SK-N-SH (cell line): ENCODE data around the gene SETBP1. TPM values are rescaled to one million over a fixed set of nuclear protein-coding genes. Genes with fewer than 3 reads are reported as not detected.

ENCODE experiments used
- CTCF ChIA-PET: fragments of 300-600, 350-600 bp; formaldehyde crosslinking; extraction: SDS; loops from one replicate; lab custom pipeline; 2021; lab: Yijun Ruan, JAX
- POLR2A ChIA-PET: fragments of 350-600 bp; sonication (Branson Sonifier 250); formaldehyde crosslinking; extraction: SDS; loops from one replicate; lab custom pipeline; 2020; ENCODE audit warnings: antibody characterized with exemption, inconsistent platforms; lab: Yijun Ruan, JAX
- DNase-seq: peaks from one replicate; pipeline ENCODE4 v3.0.0; 2012
- H2AFZ ChIP-seq: fragments of 200-600 bp; sonication (generic); 2 replicates; pipeline ENCODE4 v1.8.1; 2016; ENCODE audit warnings: antibody characterized with exemption, mild to moderate bottlenecking, low read depth
- H3F3A ChIP-seq: fragments of 200-600 bp; sonication (generic); replicated peaks from 2 replicates; pipeline ENCODE3; 2016; ENCODE audit warnings: antibody characterized with exemption, mild to moderate bottlenecking; ENCODE audit not compliant: insufficient read depth
- H3K27ac ChIP-seq, 2 experiments: fragments of 200-500 bp in 1 of 2; fragments of 200-600 bp in 1 of 2; sonication (Bioruptor generic) in 1 of 2; sonication (generic), shearing (Covaris generic) in 1 of 2; 2 replicates each; pipeline versions ENCODE4 v1.5.1 to v1.6.1; 2014 to 2016; ENCODE audit warnings: low read depth in 2 of 2, inconsistent platforms in 1 of 2, low read length in 1 of 2, mild to moderate bottlenecking in 1 of 2, mixed read lengths in 1 of 2
- H3K27me3 ChIP-seq: fragments of 200-600 bp; sonication (generic), shearing (Covaris generic); 2 replicates; pipeline ENCODE4 v1.6.1; 2016; ENCODE audit warnings: mixed run types; ENCODE audit not compliant: insufficient read depth
- H3K36me3 ChIP-seq, 2 experiments: fragments of 200-500 bp in 1 of 2; fragments of 200-600 bp in 1 of 2; sonication (Bioruptor generic) in 1 of 2; sonication (generic) in 1 of 2; replicated peaks in 1 of 2; 2 replicates each; pipeline versions ENCODE3 to v1.5.1; 2014 to 2016; ENCODE audit warnings: low read length in 1 of 2, mild to moderate bottlenecking in 1 of 2; ENCODE audit not compliant: insufficient read depth in 2 of 2, control insufficient read depth in 1 of 2
- H3K4me1 ChIP-seq, 2 experiments: fragments of 200-500 bp in 1 of 2; fragments of 200-600 bp in 1 of 2; sonication (Bioruptor generic) in 1 of 2; sonication (generic), shearing (Covaris generic) in 1 of 2; 2 replicates each; pipeline versions ENCODE4 v1.5.1 to v1.6.1; 2014 to 2016; ENCODE audit warnings: low read depth in 1 of 2, low read length in 1 of 2, mixed run types in 1 of 2; ENCODE audit not compliant: insufficient read depth in 2 of 2, control insufficient read depth in 1 of 2
- H3K4me2 ChIP-seq: fragments of 200-600 bp; sonication (generic), shearing (Covaris generic); 2 replicates; pipeline ENCODE4 v1.6.1; 2017; ENCODE audit warnings: mixed run types
- H3K4me3 ChIP-seq, 2 experiments: fragments of 200-500 bp in 1 of 2; fragments of 200-600 bp in 1 of 2; sonication (Bioruptor generic) in 1 of 2; sonication (generic), shearing (Covaris generic) in 1 of 2; 2 replicates each; pipeline versions ENCODE4 v1.5.1 to v1.8.1; 2014 to 2016; ENCODE audit warnings: low read depth in 2 of 2, inconsistent platforms in 1 of 2, low read length in 1 of 2, mild to moderate bottlenecking in 1 of 2, mixed read lengths in 1 of 2, moderate library complexity in 1 of 2
- H3K79me2 ChIP-seq: fragments of 200-600 bp; sonication (generic); 2 replicates; pipeline ENCODE4 v1.8.1; 2017; ENCODE audit warnings: mild to moderate bottlenecking; ENCODE audit not compliant: insufficient read depth
- H3K9ac ChIP-seq: fragments of 200-600 bp; sonication (generic); 2 replicates; pipeline ENCODE4 v1.6.1; 2017; ENCODE audit warnings: mixed run types
- H3K9me2 ChIP-seq: fragments of 200-600 bp; sonication (generic); 2 replicates; pipeline ENCODE4 v1.6.1; 2017; ENCODE audit warnings: mixed run types
- H3K9me3 ChIP-seq: fragments of 200-600 bp; sonication (generic); 2 replicates; pipeline ENCODE4 v1.6.1; 2017; ENCODE audit warnings: mixed run types, mild to moderate bottlenecking, moderate library complexity
- H4K20me1 ChIP-seq: fragments of 200-600 bp; sonication (generic); 2 replicates; pipeline ENCODE4 v1.6.1; 2017; ENCODE audit warnings: mild to moderate bottlenecking, mixed run types; ENCODE audit not compliant: insufficient read depth
- ELF1 ChIP-seq: IDR thresholded peaks from 2 replicates; pipeline ENCODE4 v1.4.0; 2012
- EP300 ChIP-seq, 2 experiments: IDR thresholded peaks; 2 replicates each; pipeline versions ENCODE4 v1.4.0 to v1.6.1; 2012; ENCODE audit warnings: borderline replicate concordance in 1 of 2, low read depth in 1 of 2, low read length in 1 of 2
- FOSL2 ChIP-seq: IDR thresholded peaks from 2 replicates; pipeline ENCODE4 v1.4.0; 2012; ENCODE audit warnings: low read depth, mild to moderate bottlenecking, moderate library complexity, borderline replicate concordance
- FOXJ3 ChIP-seq: sonication (generic); formaldehyde crosslinking; IDR thresholded peaks from 2 replicates; pipeline ENCODE4 v1.5.1; 2020; ENCODE audit warnings: mild to moderate bottlenecking, missing genetic modification reagents
- GABPA ChIP-seq: IDR thresholded peaks from 2 replicates; pipeline ENCODE4 v1.4.0; 2012; ENCODE audit warnings: low read depth, mild to moderate bottlenecking
- IRF3 ChIP-seq: fragments of 150-350 bp; IDR thresholded peaks from 2 replicates; pipeline ENCODE4 v1.6.1; 2016; ENCODE audit warnings: mild to moderate bottlenecking, low read depth, low read length
- JUND ChIP-seq: IDR thresholded peaks from 2 replicates; pipeline ENCODE4 v1.4.0; 2012
- MAX ChIP-seq: IDR thresholded peaks from 2 replicates; pipeline ENCODE4 v1.4.0; 2012; ENCODE audit warnings: low read depth
- NFIC ChIP-seq: IDR thresholded peaks from 2 replicates; pipeline ENCODE4 v1.4.0; 2012; ENCODE audit warnings: borderline replicate concordance
- NRF1 ChIP-seq: IDR thresholded peaks from 2 replicates; pipeline ENCODE4 v1.6.1; 2012; ENCODE audit warnings: low read depth, mild to moderate bottlenecking, low read length
- PBX3 ChIP-seq: IDR thresholded peaks from 2 replicates; pipeline ENCODE4; 2012
- POLR2AphosphoS5 ChIP-seq: IDR thresholded peaks from 2 replicates; pipeline ENCODE4 v1.6.1; 2012; ENCODE audit warnings: low read depth, low read length
- RAD21 ChIP-seq: IDR thresholded peaks from 2 replicates; pipeline ENCODE4 v1.6.1; 2012; ENCODE audit warnings: mild to moderate bottlenecking, low read length
- RCOR1 ChIP-seq: fragments of 150-350 bp; IDR thresholded peaks from 2 replicates; pipeline ENCODE4 v1.6.1; 2017; ENCODE audit warnings: antibody characterized with exemption, low read length
- RFX5 ChIP-seq: IDR thresholded peaks from 2 replicates; pipeline ENCODE4 v1.6.1; 2012; ENCODE audit warnings: mild to moderate bottlenecking, improper control_type of control experiment, low read length
- RXRA ChIP-seq: IDR thresholded peaks from 2 replicates; pipeline ENCODE4 v1.4.0; 2012; ENCODE audit warnings: low read depth, mild to moderate bottlenecking, borderline replicate concordance
- SIN3A ChIP-seq: IDR thresholded peaks from 2 replicates; pipeline ENCODE4 v1.6.1; 2012; ENCODE audit warnings: low read depth, mild to moderate bottlenecking, low read length, moderate library complexity, borderline replicate concordance
- SMC3 ChIP-seq: IDR thresholded peaks from 2 replicates; pipeline ENCODE4 v1.6.1; 2012; ENCODE audit warnings: low read depth, low read length, improper control_type of control experiment
- TAF1 ChIP-seq: IDR thresholded peaks from 2 replicates; pipeline ENCODE4 v1.6.1; 2012; ENCODE audit warnings: low read depth, mild to moderate bottlenecking, low read length, moderate library complexity, borderline replicate concordance
- TCF12 ChIP-seq: IDR thresholded peaks from 2 replicates; pipeline ENCODE4 v1.4.0; 2012
- TEAD4 ChIP-seq: IDR thresholded peaks from 2 replicates; pipeline ENCODE4 v1.4.0; 2012; ENCODE audit warnings: mild to moderate bottlenecking, borderline replicate concordance; ENCODE audit not compliant: insufficient read depth
- USF1 ChIP-seq: IDR thresholded peaks from 2 replicates; pipeline ENCODE4 v1.4.0; 2012; ENCODE audit warnings: low read depth, borderline replicate concordance
- USF2 ChIP-seq: fragments of 150-350 bp; IDR thresholded peaks from 2 replicates; pipeline ENCODE4 v1.6.1; 2017; ENCODE audit warnings: antibody characterized with exemption, low read length, low read depth, borderline replicate concordance
- WGBS: methylation state at CpG from one replicate; pipeline ENCODE4 v1.1.6; 2017; ENCODE audit warnings: low lambda C conversion rate; 5-methylcytosine and 5-hydroxymethylcytosine counted together
- polyA plus RNA-seq, 3 experiments: library from polyadenylated mRNA; depleted of rRNA; stranded (reverse); fragments of >200 nt; gene quantifications; 2 replicates each; pipeline ENCODE4 v1.2.3, GENCODE V29; 2012

Gene SETBP1
- polyA plus RNA-seq, 1 of the 3 experiments (the other 2 are of a cell fraction): 3.0 TPM

- DNase-seq: no peak
- Histone ChIP-seq H3K4me2 (no peak overlapping the region), H3F3A (no peaks in the 10 kb centered on the region), H3K27ac (no peak overlapping the region), H3K9me2 (no peaks in the 10 kb centered on the region), H3K4me1 (peaks cover 0 to 4% of the 10 kb centered on the region in 2 experiments; a peak in 3 of 4 replicates), H3K9me3 (no peaks in the 10 kb centered on the region), H2AFZ (no peak overlapping the region), H3K36me3 (no peaks in the 10 kb centered on the region), H3K27me3 (no peaks in the 10 kb centered on the region)
- CTCF ChIA-PET: no interaction called here
- TF ChIP-seq USF1: no peak
- no peak for TF ChIP-seq EP300 (IDR thresholded peaks at IDR 0.05; ENCODE audit: borderline replicate concordance in 1 of 2, low read depth in 1 of 2, low read length in 1 of 2)
- no peak for TF ChIP-seq NRF1
- no peak for TF ChIP-seq RCOR1
- TF ChIP-seq FOXJ3: no peak
- no peak for TF ChIP-seq IRF3
- TF ChIP-seq TAF1: no peak
- TF ChIP-seq POLR2AphosphoS5: no peak
- TF ChIP-seq RXRA: no peak
- TF ChIP-seq, all 33 proteins: peak for 0
- Histone ChIP-seq H3K9ac (no peak overlapping the region), H3K79me2 (no peaks in the 10 kb centered on the region), H3K4me3 (no peak overlapping the region), H4K20me1 (no peaks in the 10 kb centered on the region)
- WGBS: 69% methylated on average over 1 of the region's 1 CpG
- POLR2A ChIA-PET: no interaction called here
Observed at GRCh38 chr18:45104049-45104395, 423.3 kb downstream of the SETBP1 start.

- no peak for DNase-seq
- H3K9me3 ChIP-seq: no peaks in the 10 kb centered on the region
- no peaks in the 10 kb centered on the region for H3K79me2 ChIP-seq
- CTCF ChIA-PET: no interaction called here
- H3F3A ChIP-seq: no peaks in the 10 kb centered on the region
- H3K27ac ChIP-seq: peak overlapping the region in 1 of 2 experiments; percentile 25; a peak in 2 of 4 replicates
- WGBS: 58% methylated on average over 2 of the region's 2 CpGs
- no peaks in the 10 kb centered on the region for H3K27me3 ChIP-seq
- H3K4me1 ChIP-seq: peaks cover 0 to 4% of the 10 kb centered on the region in 2 experiments; a peak in 3 of 4 replicates
- no peaks in the 10 kb centered on the region for H3K36me3 ChIP-seq
- no peak overlapping the region for H3K4me2 ChIP-seq
- no peaks in the 10 kb centered on the region for H4K20me1 ChIP-seq
- POLR2A ChIA-PET: no interaction called here
- no peaks in the 10 kb centered on the region for H3K9me2 ChIP-seq
- H3K9ac ChIP-seq: no peak overlapping the region
- H2AFZ ChIP-seq: no peak overlapping the region
- H3K4me3 ChIP-seq: no peak overlapping the region
- TF ChIP-seq GABPA (no peak), FOSL2 (no peak), FOXJ3 (no peak), RCOR1 (peak; percentile 12; the same call in 1 of the 2 replicates), POLR2AphosphoS5 (no peak), MAX (no peak), IRF3 (no peak), JUND (no peak), TEAD4 (no peak), SMC3 (no peak), PBX3 (no peak), SIN3A (no peak), USF1 (no peak), RAD21 (no peak), RFX5 (no peak), NRF1 (no peak), USF2 (no peak), NFIC (0 out of 2 replicates have a peak, but pooled peaks have one; percentile 10), TCF12 (peak; percentile 73), ELF1 (no peak)
Observed at GRCh38 chr18:45106331-45106774, 425.7 kb downstream of the SETBP1 start.
